ENCODE results near the gene FIP1L1.

The FIP1L1 gene

DNA sequence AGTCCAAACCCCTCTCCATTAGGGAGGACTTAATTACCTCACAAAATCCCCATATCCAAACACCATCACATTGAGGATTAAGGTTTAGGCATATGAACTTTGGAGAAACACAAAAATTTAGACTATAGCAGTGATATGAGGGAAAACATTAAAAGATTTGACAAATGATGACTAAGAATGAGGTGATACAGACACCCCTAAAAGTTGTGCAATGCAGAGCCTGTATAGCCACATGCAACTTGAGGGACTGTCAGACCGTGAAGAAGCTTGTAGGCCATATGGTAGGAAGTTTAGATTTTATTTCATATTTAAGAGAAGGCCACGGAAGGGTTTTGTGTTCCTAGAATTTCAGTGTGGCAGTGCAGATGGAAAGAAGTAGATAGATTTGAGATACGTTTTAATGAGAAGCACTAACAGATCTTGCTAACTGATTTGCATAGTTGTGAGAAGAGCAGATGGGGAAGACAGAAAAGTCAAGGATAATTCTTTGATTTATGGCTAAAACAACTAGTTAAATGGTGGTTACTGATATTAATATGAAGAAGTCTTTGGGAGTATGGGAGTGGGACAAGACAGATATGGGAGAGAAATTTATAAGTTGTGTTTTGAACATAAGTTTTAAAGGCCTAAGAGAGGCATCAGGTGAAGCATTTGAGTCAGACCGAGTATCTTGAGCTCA lies 5.5 kb upstream of the FIP1L1 start:
- no peaks in the 10 kb centered on the region for H3K79me2 ChIP-seq (ENCODE audit: control insufficient read depth, low read length)
- H3K4me1 ChIP-seq (ENCODE audit: control insufficient read depth, low read length): peaks cover 15% of the 10 kb centered on the region
- peaks cover 3% of the 10 kb centered on the region; the same call in 1 of the 2 replicates for H3F3A ChIP-seq (ENCODE audit: control insufficient read depth, insufficient read depth)
- no peaks in the 10 kb centered on the region for H3K9me2 ChIP-seq (replicated peaks; ENCODE audit: control insufficient read depth, low read length)
- H3K4me2 ChIP-seq (ENCODE audit: low read length): no peak overlapping the region
- no peaks in the 10 kb centered on the region for H3K36me3 ChIP-seq (ENCODE audit: control insufficient read depth, low read length)
- H3K9me3 ChIP-seq (ENCODE audit: control insufficient read depth, insufficient read depth, low read length): no peaks in the 10 kb centered on the region
- H3K27me3 ChIP-seq (ENCODE audit: control insufficient read depth, low read length): 0 out of 2 replicates have a peak, but pooled peaks cover 5% of the 10 kb centered on the region
- no peak overlapping the region for H3K4me3 ChIP-seq (ENCODE audit: low read length)
- no peak overlapping the region for H3K27ac ChIP-seq (ENCODE audit: low read depth, low read length)
- TF ChIP-seq EZH2phosphoT487 (IDR thresholded peaks at IDR 0.05; ENCODE audit: borderline replicate concordance, low read length) (no peak), CTCF (IDR thresholded peaks at IDR 0.05; ENCODE audit: low read depth, low read length, poor library complexity, severe bottlenecking) (no peak)
- H4K20me1 ChIP-seq (ENCODE audit: control insufficient read depth, insufficient read depth, low read depth, low read length): no peaks in the 10 kb centered on the region

- Histone ChIP-seq H3K9me2 (replicated peaks; ENCODE audit: control insufficient read depth, low read length) (no peaks in the 10 kb centered on the region), H3K27me3 (ENCODE audit: control insufficient read depth, low read length) (no peaks in the 10 kb centered on the region), H3K4me2 (ENCODE audit: low read length) (no peak overlapping the region), H3K9me3 (ENCODE audit: control insufficient read depth, insufficient read depth, low read length) (no peaks in the 10 kb centered on the region), H3K4me3 (ENCODE audit: low read length) (no peak overlapping the region), H3K79me2 (ENCODE audit: control insufficient read depth, low read length) (peaks cover 24% of the 10 kb centered on the region), H3K27ac (ENCODE audit: low read depth, low read length) (no peak overlapping the region), H4K20me1 (ENCODE audit: control insufficient read depth, insufficient read depth, low read depth, low read length) (peaks cover 16% of the 10 kb centered on the region), H3F3A (ENCODE audit: control insufficient read depth, insufficient read depth) (no peaks in the 10 kb centered on the region), H3K36me3 (ENCODE audit: control insufficient read depth, low read length) (peaks cover 23% of the 10 kb centered on the region), H3K4me1 (ENCODE audit: control insufficient read depth, low read length) (peaks cover 18% of the 10 kb centered on the region)
- TF ChIP-seq CTCF (IDR thresholded peaks at IDR 0.05; ENCODE audit: low read depth, low read length, poor library complexity, severe bottlenecking) (no peak), EZH2phosphoT487 (IDR thresholded peaks at IDR 0.05; ENCODE audit: borderline replicate concordance, low read length) (no peak)
These were observed 2.6 kb upstream of the FIP1L1 start for GRCh38 chr4:53374777-53375258.

DNA sequence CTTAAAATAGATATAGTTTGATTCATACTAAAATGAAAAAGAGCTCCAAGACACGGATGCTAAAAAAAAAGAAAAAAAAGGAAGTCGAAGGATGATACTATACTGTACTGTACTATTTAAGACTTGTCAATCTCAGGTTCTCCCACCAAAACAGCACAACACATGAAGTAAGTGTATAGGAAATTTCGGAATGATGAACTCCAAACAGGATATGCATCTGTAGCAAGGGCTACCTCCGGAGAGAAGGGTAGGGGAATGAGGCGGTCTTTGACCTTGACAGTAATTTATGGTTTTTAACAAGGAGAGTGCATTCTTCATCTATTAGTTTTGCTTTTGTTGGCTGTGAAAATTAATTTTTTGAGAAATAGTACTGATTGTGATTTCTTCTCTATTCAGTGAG lies 541 bp upstream of the FIP1L1 start:
- H3K36me3 ChIP-seq (ENCODE audit: control insufficient read depth, low read length): peaks cover 42% of the 10 kb centered on the region
- H4K20me1 ChIP-seq (ENCODE audit: control insufficient read depth, insufficient read depth, low read depth, low read length): peaks cover 21% of the 10 kb centered on the region
- H3K27ac ChIP-seq (ENCODE audit: low read depth, low read length): peak overlapping the region; percentile 51
- H3K9me3 ChIP-seq (ENCODE audit: control insufficient read depth, insufficient read depth, low read length): no peaks in the 10 kb centered on the region
- H3K27me3 ChIP-seq (ENCODE audit: control insufficient read depth, low read length): no peaks in the 10 kb centered on the region
- peak overlapping the region; percentile 96 for H3K4me3 ChIP-seq (ENCODE audit: low read length)
- no peak for TF ChIP-seq EZH2phosphoT487 (IDR thresholded peaks at IDR 0.05; ENCODE audit: borderline replicate concordance, low read length)
- no peak for TF ChIP-seq CTCF (IDR thresholded peaks at IDR 0.05; ENCODE audit: low read depth, low read length, poor library complexity, severe bottlenecking)
- H3K79me2 ChIP-seq (ENCODE audit: control insufficient read depth, low read length): peaks cover 45% of the 10 kb centered on the region
- H3F3A ChIP-seq (ENCODE audit: control insufficient read depth, insufficient read depth): no peaks in the 10 kb centered on the region
- no peaks in the 10 kb centered on the region for H3K9me2 ChIP-seq (replicated peaks; ENCODE audit: control insufficient read depth, low read length)
- peak overlapping the region; percentile 91 for H3K4me2 ChIP-seq (ENCODE audit: low read length)
- peaks cover 25% of the 10 kb centered on the region for H3K4me1 ChIP-seq (ENCODE audit: control insufficient read depth, low read length)
